Type B pancreatic cell (in vitro differentiated cells): ENCODE measurements around the gene ARHGEF1. TPM values are rescaled to one million over a fixed set of nuclear protein-coding genes. Genes with fewer than 3 reads are reported as not detected.

Experiments used
- DNase-seq: peaks from one replicate; pipeline ENCODE4 v3.0.0; 2021; ENCODE audit warnings: mixed read lengths; ENCODE audit not compliant: unreplicated experiment; ENCODE audit errors: extremely low spot score
- H3K27ac Mint-ChIP-seq: 2 replicates; pipeline ENCODE4 v1.8.0; 2021; ENCODE audit warnings: mild to moderate bottlenecking, mixed read lengths
- H3K27me3 Mint-ChIP-seq: 2 replicates; pipeline ENCODE4 v1.8.0; 2021; ENCODE audit warnings: mixed read lengths
- H3K36me3 Mint-ChIP-seq: 2 replicates; pipeline ENCODE4 v1.8.0; 2021; ENCODE audit warnings: mixed read lengths
- H3K4me1 Mint-ChIP-seq: one replicate; pipeline ENCODE4 v1.8.0; 2021; ENCODE audit warnings: mixed read lengths; ENCODE audit not compliant: unreplicated experiment
- H3K4me3 Mint-ChIP-seq: 2 replicates; pipeline ENCODE4 v1.8.0; 2021; ENCODE audit warnings: mild to moderate bottlenecking, mixed read lengths
- H3K9me3 Mint-ChIP-seq: 2 replicates; pipeline ENCODE4 v1.8.0; 2021; ENCODE audit warnings: mixed read lengths
- CTCF ChIP-seq: fragments of 200-600 bp; sonication (generic); conservative IDR thresholded peaks from 2 replicates; pipeline ENCODE4 v1.5.0; 2021; ENCODE audit warnings: antibody characterized with exemption, mild to moderate bottlenecking
- total RNA-seq: library from RNA; stranded (reverse); gene quantifications from 2 replicates; pipeline ENCODE4 v1.2.1, GENCODE V29; 2021; ENCODE audit warnings: low replicate concordance

Gene ARHGEF1
- total RNA-seq, 1 donor from 2014 or later = 58.9 TPM

- Mint-ChIP-seq H3K27me3 (no peaks in the 10 kb centered on the region), H3K9me3 (no peaks in the 10 kb centered on the region), H3K4me3 (no peak overlapping the region), H3K4me1 (peaks cover 14% of the 10 kb centered on the region), H3K27ac (no peak overlapping the region), H3K36me3 (peaks cover 3% of the 10 kb centered on the region)
- no peak for DNase-seq
- TF ChIP-seq CTCF = no peak
Measured at GRCh38 chr19:41889896-41890295, 6.9 kb downstream of the ARHGEF1 start.

- Mint-ChIP-seq H3K9me3 (no peaks in the 10 kb centered on the region), H3K4me1 (peaks cover 10% of the 10 kb centered on the region), H3K27ac (no peak overlapping the region), H3K4me3 (no peak overlapping the region), H3K36me3 (peaks cover 3% of the 10 kb centered on the region), H3K27me3 (no peaks in the 10 kb centered on the region)
- no peak for DNase-seq
- no peak for TF ChIP-seq CTCF
Measured at GRCh38 chr19:41890936-41891335, 8.0 kb downstream of the ARHGEF1 start.

GRCh38 chr19:41892173-41892902, 9.4 kb downstream of the ARHGEF1 start:
- Mint-ChIP-seq H3K4me1 (no peaks in the 10 kb centered on the region), H3K36me3 (peaks cover 3% of the 10 kb centered on the region), H3K4me3 (no peak overlapping the region), H3K27me3 (no peaks in the 10 kb centered on the region), H3K27ac (no peak overlapping the region), H3K9me3 (no peaks in the 10 kb centered on the region)
- TF ChIP-seq CTCF = no peak
- DNase-seq = no peak

- H3K27me3 Mint-ChIP-seq = no peaks in the 10 kb centered on the region
- no peaks in the 10 kb centered on the region for H3K9me3 Mint-ChIP-seq
- no peaks in the 10 kb centered on the region for H3K4me1 Mint-ChIP-seq
- peaks cover 3% of the 10 kb centered on the region for H3K36me3 Mint-ChIP-seq
- TF ChIP-seq CTCF = no peak
- no peak overlapping the region for H3K4me3 Mint-ChIP-seq
- no peak overlapping the region for H3K27ac Mint-ChIP-seq
- no peak for DNase-seq
Measured at GRCh38 chr19:41893899-41894298, 10.9 kb downstream of the ARHGEF1 start.

GRCh38 chr19:41894350-41894749, 11.4 kb downstream of the ARHGEF1 start:
- no peaks in the 10 kb centered on the region for H3K9me3 Mint-ChIP-seq
- TF ChIP-seq CTCF = no peak
- no peak for DNase-seq
- H3K4me3 Mint-ChIP-seq = no peak overlapping the region
- H3K27ac Mint-ChIP-seq = no peak overlapping the region
- no peaks in the 10 kb centered on the region for H3K27me3 Mint-ChIP-seq
- no peaks in the 10 kb centered on the region for H3K4me1 Mint-ChIP-seq
- peaks cover 3% of the 10 kb centered on the region for H3K36me3 Mint-ChIP-seq
